ENCODE data around the gene RETN.

The RETN gene

DNA sequence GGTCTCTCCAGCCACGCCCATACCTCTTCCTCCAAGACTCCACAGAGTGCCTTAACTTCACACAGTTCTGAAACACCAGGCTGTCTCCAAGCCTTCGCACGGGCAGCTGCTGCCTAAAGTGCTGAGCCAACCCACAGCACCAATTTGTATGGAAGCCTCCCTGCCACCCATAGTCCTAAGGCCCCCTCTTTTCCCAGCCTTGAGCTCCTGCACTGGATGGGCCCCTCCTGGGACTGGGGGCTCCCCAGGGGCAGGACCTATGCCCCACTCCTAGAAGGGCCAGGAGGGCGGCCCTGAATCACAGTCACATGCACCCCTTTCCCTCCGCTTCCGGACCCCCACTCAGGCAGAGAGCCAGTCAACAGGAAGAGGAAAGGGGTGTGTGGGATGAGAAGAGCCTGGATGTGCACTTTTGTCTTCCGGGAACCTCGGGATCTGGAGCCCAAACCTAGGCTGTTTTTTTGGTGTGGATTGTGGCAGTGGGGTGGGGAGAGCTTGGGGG is 38.2 kb downstream of the RETN start:
- Histone ChIP-seq H3K36me3 (replicated peaks in 1 of 2; ENCODE audit: control insufficient read depth in 2 of 2, insufficient read depth in 2 of 2, low read length in 2 of 2) (no peaks in the 10 kb centered on the region), H4K8ac (ENCODE audit: low read depth, low read length) (no peak overlapping the region), H4K91ac (ENCODE audit: low read depth, low read length, poor library complexity) (no peak overlapping the region), H2BK120ac (ENCODE audit: low read depth, low read length) (peak overlapping the region; percentile 4), H3K9me3 (replicated peaks in 1 of 2; ENCODE audit: control insufficient read depth in 2 of 2, insufficient read depth in 1 of 2, low read depth in 1 of 2, low read length in 2 of 2) (no peaks in the 10 kb centered on the region), H3K4me3 (ENCODE audit: low read length in 2 of 2) (peak overlapping the region in 1 of 2 donors; percentile 44), H2AFZ (ENCODE audit: low read length) (no peak overlapping the region), H3K14ac (ENCODE audit: low read length) (no peak overlapping the region), H3K4me1 (ENCODE audit: control insufficient read depth in 2 of 2, insufficient read depth in 1 of 2, low read depth in 1 of 2, low read length in 2 of 2) (no peaks in the 10 kb centered on the region), H3K18ac (ENCODE audit: low read length) (peak overlapping the region; percentile 29), H3K23ac (ENCODE audit: low read depth, low read length, poor library complexity) (no peak overlapping the region), H3K9ac (ENCODE audit: low read depth, low read length, poor library complexity) (no peak overlapping the region), H2BK5ac (ENCODE audit: low read length) (peak overlapping the region; percentile 66), H3K4me2 (ENCODE audit: insufficient read depth, low read length, poor library complexity, severe bottlenecking) (no peak overlapping the region), H3K27ac (replicated peaks; ENCODE audit: low read length) (no peak overlapping the region), H3K79me1 (ENCODE audit: low read depth, low read length) (peaks cover 3% of the 10 kb centered on the region), H3K27me3 (ENCODE audit: control insufficient read depth in 3 of 3, insufficient read depth in 3 of 3, low read depth in 1 of 3, low read length in 3 of 3) (peaks cover 0 to 4% (median 2%) of the 10 kb centered on the region in 3 experiments), H3K4ac (ENCODE audit: low read length) (no peak overlapping the region), H2BK15ac (ENCODE audit: low read length) (no peak overlapping the region), H2BK12ac (ENCODE audit: low read length) (no peak overlapping the region), H2AK5ac (ENCODE audit: low read depth, low read length) (peak overlapping the region; percentile 57)
- no CpG with 5 or more reads among the region's 8 CpGs for WGBS, 2 donors (ENCODE audit: extremely low coverage in 2 of 2, insufficient read length in 2 of 2, insufficient replicate concordance in 1 of 2)
- DNase-seq (ENCODE audit: low spot score), result no peak

GRCh38 chr19:7709932-7710460 is 41.1 kb downstream of the RETN start:
- Histone ChIP-seq H3K4me3 (ENCODE audit: low read length in 2 of 2) (no peak overlapping the region), H3K79me1 (ENCODE audit: low read depth, low read length) (no peaks in the 10 kb centered on the region), H3K14ac (ENCODE audit: low read length) (no peak overlapping the region), H3K9ac (ENCODE audit: low read depth, low read length, poor library complexity) (no peak overlapping the region), H3K27ac (replicated peaks; ENCODE audit: low read length) (no peak overlapping the region), H3K27me3 (ENCODE audit: control insufficient read depth in 3 of 3, insufficient read depth in 3 of 3, low read depth in 1 of 3, low read length in 3 of 3) (no peaks in the 10 kb centered on the region), H2AK5ac (ENCODE audit: low read depth, low read length) (no peak overlapping the region), H3K4me1 (ENCODE audit: control insufficient read depth in 2 of 2, insufficient read depth in 1 of 2, low read depth in 1 of 2, low read length in 2 of 2) (no peaks in the 10 kb centered on the region), H4K8ac (ENCODE audit: low read depth, low read length) (no peak overlapping the region), H2BK12ac (ENCODE audit: low read length) (no peak overlapping the region), H2BK5ac (ENCODE audit: low read length) (no peak overlapping the region), H3K4me2 (ENCODE audit: insufficient read depth, low read length, poor library complexity, severe bottlenecking) (no peak overlapping the region), H2AFZ (ENCODE audit: low read length) (no peak overlapping the region), H3K9me3 (replicated peaks in 1 of 2; ENCODE audit: control insufficient read depth in 2 of 2, insufficient read depth in 1 of 2, low read depth in 1 of 2, low read length in 2 of 2) (no peaks in the 10 kb centered on the region), H4K91ac (ENCODE audit: low read depth, low read length, poor library complexity) (no peak overlapping the region), H3K18ac (ENCODE audit: low read length) (no peak overlapping the region), H2BK120ac (ENCODE audit: low read depth, low read length) (no peak overlapping the region), H2BK15ac (ENCODE audit: low read length) (no peak overlapping the region), H3K23ac (ENCODE audit: low read depth, low read length, poor library complexity) (no peak overlapping the region), H3K4ac (ENCODE audit: low read length) (no peak overlapping the region), H3K36me3 (replicated peaks in 1 of 2; ENCODE audit: control insufficient read depth in 2 of 2, insufficient read depth in 2 of 2, low read length in 2 of 2) (no peaks in the 10 kb centered on the region)
- DNase-seq (ENCODE audit: low spot score), result no peak
- no CpG with 5 or more reads among the region's 10 CpGs for WGBS, 2 donors (ENCODE audit: extremely low coverage in 2 of 2, insufficient read length in 2 of 2, insufficient replicate concordance in 1 of 2)

GRCh38 chr19:7710616-7711015 is 41.8 kb downstream of the RETN start:
- Histone ChIP-seq H3K4ac (ENCODE audit: low read length) (no peak overlapping the region), H4K8ac (ENCODE audit: low read depth, low read length) (no peak overlapping the region), H2AFZ (ENCODE audit: low read length) (no peak overlapping the region), H3K23ac (ENCODE audit: low read depth, low read length, poor library complexity) (no peak overlapping the region), H3K36me3 (replicated peaks in 1 of 2; ENCODE audit: control insufficient read depth in 2 of 2, insufficient read depth in 2 of 2, low read length in 2 of 2) (no peaks in the 10 kb centered on the region), H2BK120ac (ENCODE audit: low read depth, low read length) (no peak overlapping the region), H3K9me3 (replicated peaks in 1 of 2; ENCODE audit: control insufficient read depth in 2 of 2, insufficient read depth in 1 of 2, low read depth in 1 of 2, low read length in 2 of 2) (no peaks in the 10 kb centered on the region), H4K91ac (ENCODE audit: low read depth, low read length, poor library complexity) (no peak overlapping the region), H2BK12ac (ENCODE audit: low read length) (no peak overlapping the region), H2BK15ac (ENCODE audit: low read length) (no peak overlapping the region), H3K79me1 (ENCODE audit: low read depth, low read length) (no peaks in the 10 kb centered on the region), H3K4me1 (ENCODE audit: control insufficient read depth in 2 of 2, insufficient read depth in 1 of 2, low read depth in 1 of 2, low read length in 2 of 2) (no peaks in the 10 kb centered on the region), H3K14ac (ENCODE audit: low read length) (no peak overlapping the region), H3K27ac (replicated peaks; ENCODE audit: low read length) (no peak overlapping the region), H3K27me3 (ENCODE audit: control insufficient read depth in 3 of 3, insufficient read depth in 3 of 3, low read depth in 1 of 3, low read length in 3 of 3) (no peaks in the 10 kb centered on the region), H2AK5ac (ENCODE audit: low read depth, low read length) (no peak overlapping the region), H3K9ac (ENCODE audit: low read depth, low read length, poor library complexity) (no peak overlapping the region), H2BK5ac (ENCODE audit: low read length) (no peak overlapping the region), H3K18ac (ENCODE audit: low read length) (no peak overlapping the region), H3K4me2 (ENCODE audit: insufficient read depth, low read length, poor library complexity, severe bottlenecking) (no peak overlapping the region), H3K4me3 (ENCODE audit: low read length in 2 of 2) (no peak overlapping the region)
- WGBS, 2 donors (ENCODE audit: extremely low coverage in 2 of 2, insufficient read length in 2 of 2, insufficient replicate concordance in 1 of 2), result no CpG with 5 or more reads among the region's 5 CpGs
- DNase-seq (ENCODE audit: low spot score), result no peak

DNA sequence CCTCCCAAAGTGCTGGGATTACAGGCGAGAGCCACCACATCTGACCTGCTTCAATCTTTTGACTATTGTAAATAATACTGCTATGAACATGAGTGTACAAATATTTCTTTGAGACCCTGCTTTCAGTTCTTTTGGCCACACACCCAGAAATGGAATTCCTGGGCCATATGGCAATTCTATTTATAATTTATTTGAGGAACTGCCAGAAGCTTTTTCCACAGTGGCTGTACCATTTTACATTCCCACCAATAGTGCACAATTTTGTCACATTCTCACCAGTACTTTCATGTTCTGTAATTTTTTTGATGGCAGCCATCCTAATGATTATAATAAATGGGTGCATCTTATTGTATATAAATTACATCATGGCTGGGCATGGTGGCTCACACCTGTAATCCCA is 46.8 kb downstream of the RETN start:
- no peak overlapping the region for H3K27ac ChIP-seq (replicated peaks; ENCODE audit: low read length)
- no peak overlapping the region for H2AFZ ChIP-seq (ENCODE audit: low read length)
- no peak overlapping the region for H4K91ac ChIP-seq (ENCODE audit: low read depth, low read length, poor library complexity)
- no peaks in the 10 kb centered on the region for H3K36me3 ChIP-seq (replicated peaks in 1 of 2; ENCODE audit: control insufficient read depth in 2 of 2, insufficient read depth in 2 of 2, low read length in 2 of 2)
- no peak overlapping the region for H2BK5ac ChIP-seq (ENCODE audit: low read length)
- no peak overlapping the region for H3K14ac ChIP-seq (ENCODE audit: low read length)
- no peak overlapping the region for H3K4ac ChIP-seq (ENCODE audit: low read length)
- no peak overlapping the region for H2BK15ac ChIP-seq (ENCODE audit: low read length)
- H3K79me1 ChIP-seq (ENCODE audit: low read depth, low read length), result no peaks in the 10 kb centered on the region
- no peak overlapping the region for H2AK5ac ChIP-seq (ENCODE audit: low read depth, low read length)
- H3K9ac ChIP-seq (ENCODE audit: low read depth, low read length, poor library complexity), result no peak overlapping the region
- no peak overlapping the region for H4K8ac ChIP-seq (ENCODE audit: low read depth, low read length)
- no peaks in the 10 kb centered on the region for H3K27me3 ChIP-seq (ENCODE audit: control insufficient read depth in 3 of 3, insufficient read depth in 3 of 3, low read depth in 1 of 3, low read length in 3 of 3)
- H3K18ac ChIP-seq (ENCODE audit: low read length), result no peak overlapping the region
- DNase-seq (ENCODE audit: low spot score), result no peak
- no peak overlapping the region for H3K23ac ChIP-seq (ENCODE audit: low read depth, low read length, poor library complexity)
- no peak overlapping the region for H3K4me3 ChIP-seq (ENCODE audit: low read length in 2 of 2)
- no CpG with 5 or more reads among the region's 1 CpG for WGBS, 2 donors (ENCODE audit: extremely low coverage in 2 of 2, insufficient read length in 2 of 2, insufficient replicate concordance in 1 of 2)
- no peak overlapping the region for H3K4me2 ChIP-seq (ENCODE audit: insufficient read depth, low read length, poor library complexity, severe bottlenecking)
- no peaks in the 10 kb centered on the region for H3K4me1 ChIP-seq (ENCODE audit: control insufficient read depth in 2 of 2, insufficient read depth in 1 of 2, low read depth in 1 of 2, low read length in 2 of 2)
- H2BK120ac ChIP-seq (ENCODE audit: low read depth, low read length), result no peak overlapping the region
- H2BK12ac ChIP-seq (ENCODE audit: low read length), result no peak overlapping the region
- H3K9me3 ChIP-seq (replicated peaks in 1 of 2; ENCODE audit: control insufficient read depth in 2 of 2, insufficient read depth in 1 of 2, low read depth in 1 of 2, low read length in 2 of 2), result no peaks in the 10 kb centered on the region
